ENCODE data around the gene ALKBH3.

Gene ALKBH3

DNA sequence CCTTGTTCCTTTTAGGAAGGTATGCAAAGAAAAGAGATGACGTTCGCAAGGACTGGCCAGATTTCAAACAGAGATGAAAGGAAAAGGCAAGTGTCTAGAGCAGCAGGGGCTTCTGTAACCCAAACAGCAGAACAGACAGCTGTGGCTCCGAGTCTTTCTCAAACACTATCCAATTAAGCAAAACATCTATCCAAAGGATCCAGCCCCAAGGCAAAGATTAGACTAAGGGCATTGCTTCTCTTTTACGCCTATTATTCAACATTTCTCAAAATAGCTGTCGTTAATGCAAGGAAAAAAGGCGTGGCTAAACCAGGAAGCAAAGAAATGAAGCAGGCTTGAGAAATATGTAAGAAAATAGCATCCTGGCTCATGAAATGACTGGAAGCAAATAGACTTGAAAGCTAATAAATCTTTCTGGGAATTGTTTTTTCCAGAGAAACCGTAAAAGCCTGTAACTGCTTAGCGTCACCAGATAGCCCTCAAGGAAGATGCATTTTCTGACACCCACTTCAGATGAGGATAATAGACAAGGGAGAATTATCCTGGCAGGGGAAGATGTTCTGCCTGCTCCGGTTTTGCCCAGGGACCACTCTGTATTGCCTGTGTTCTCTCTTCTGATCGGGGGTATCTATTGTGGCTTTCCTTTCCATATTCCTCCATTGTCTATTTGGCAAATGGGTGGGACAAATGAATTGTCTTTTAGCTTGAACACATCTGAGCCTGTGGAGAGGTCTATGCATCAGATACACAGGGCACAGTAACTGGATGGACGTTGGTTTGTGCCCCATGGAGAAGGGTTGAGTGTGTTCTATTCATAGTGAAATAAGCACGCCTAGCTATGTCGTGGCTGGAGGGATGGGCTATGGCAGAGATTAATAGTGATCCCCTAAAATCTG lies 82.0 kb downstream of the ALKBH3 start:
- H3K79me2 ChIP-seq (ENCODE audit: insufficient read depth, low read length) = no peaks in the 10 kb centered on the region
- no peaks in the 10 kb centered on the region for H4K20me1 ChIP-seq (ENCODE audit: insufficient read depth, low read length)
- no peaks in the 10 kb centered on the region for H3K36me3 ChIP-seq (ENCODE audit: insufficient read depth, low read length)
- ATAC-seq (ENCODE audit: insufficient read depth, low read depth) (no peak), DNase-seq (no peak)
- no peak overlapping the region for H3K27ac ChIP-seq (ENCODE audit: low read length)
- no peak overlapping the region for H3K4me2 ChIP-seq (ENCODE audit: insufficient read depth, low read length)
- H3K4me3 ChIP-seq (ENCODE audit: low read depth in 1 of 2, low read length in 2 of 2) = no peak overlapping the region
- H3K9me3 ChIP-seq (ENCODE audit: insufficient read depth, low read length, severe bottlenecking) = no peaks in the 10 kb centered on the region
- H2AFZ ChIP-seq (ENCODE audit: low read depth, low read length) = no peak overlapping the region
- no peak overlapping the region for H3K9ac ChIP-seq (ENCODE audit: low read depth, low read length)
- H3K27me3 ChIP-seq (ENCODE audit: insufficient read depth, low read length, poor library complexity) = peaks cover 3% of the 10 kb centered on the region
- no peak for TF ChIP-seq CTCF (IDR thresholded peaks at IDR 0.05; ENCODE audit: borderline replicate concordance, extremely low read depth, low read length, poor library complexity, severe bottlenecking)
- TF ChIP-seq EZH2 (IDR thresholded peaks at IDR 0.05; ENCODE audit: borderline replicate concordance, low read depth, low read length, severe bottlenecking) = no peak
- no peaks in the 10 kb centered on the region for H3K4me1 ChIP-seq (ENCODE audit: insufficient read depth, low read length)

GRCh38 chr11:43963279-43963620 lies 82.6 kb downstream of the ALKBH3 start:
- Histone ChIP-seq H3K9ac (ENCODE audit: low read depth, low read length) (no peak overlapping the region), H3K27me3 (ENCODE audit: insufficient read depth, low read length, poor library complexity) (peaks cover 9% of the 10 kb centered on the region), H2AFZ (ENCODE audit: low read depth, low read length) (no peak overlapping the region), H3K4me1 (ENCODE audit: insufficient read depth, low read length) (no peaks in the 10 kb centered on the region), H3K4me2 (ENCODE audit: insufficient read depth, low read length) (no peak overlapping the region), H3K9me3 (ENCODE audit: insufficient read depth, low read length, severe bottlenecking) (no peaks in the 10 kb centered on the region), H3K36me3 (ENCODE audit: insufficient read depth, low read length) (no peaks in the 10 kb centered on the region), H3K27ac (ENCODE audit: low read length) (no peak overlapping the region), H3K79me2 (ENCODE audit: insufficient read depth, low read length) (no peaks in the 10 kb centered on the region), H3K4me3 (ENCODE audit: low read depth in 1 of 2, low read length in 2 of 2) (no peak overlapping the region), H4K20me1 (ENCODE audit: insufficient read depth, low read length) (no peaks in the 10 kb centered on the region)
- ATAC-seq (ENCODE audit: insufficient read depth, low read depth) = no peak
- TF ChIP-seq EZH2 (IDR thresholded peaks at IDR 0.05; ENCODE audit: borderline replicate concordance, low read depth, low read length, severe bottlenecking) (no peak), CTCF (IDR thresholded peaks at IDR 0.05; ENCODE audit: borderline replicate concordance, extremely low read depth, low read length, poor library complexity, severe bottlenecking) (no peak)
- no peak for DNase-seq

GRCh38 chr11:43967661-43968060 lies 87.0 kb downstream of the ALKBH3 start:
- Histone ChIP-seq H3K36me3 (ENCODE audit: insufficient read depth, low read length) (no peaks in the 10 kb centered on the region), H3K4me2 (ENCODE audit: insufficient read depth, low read length) (no peak overlapping the region), H3K9me3 (ENCODE audit: insufficient read depth, low read length, severe bottlenecking) (no peaks in the 10 kb centered on the region), H3K4me1 (ENCODE audit: insufficient read depth, low read length) (no peaks in the 10 kb centered on the region), H3K27ac (ENCODE audit: low read length) (no peak overlapping the region), H3K27me3 (ENCODE audit: insufficient read depth, low read length, poor library complexity) (peaks cover 22% of the 10 kb centered on the region), H3K9ac (ENCODE audit: low read depth, low read length) (no peak overlapping the region), H4K20me1 (ENCODE audit: insufficient read depth, low read length) (no peaks in the 10 kb centered on the region), H3K79me2 (ENCODE audit: insufficient read depth, low read length) (no peaks in the 10 kb centered on the region), H3K4me3 (ENCODE audit: low read depth in 1 of 2, low read length in 2 of 2) (no peak overlapping the region), H2AFZ (ENCODE audit: low read depth, low read length) (no peak overlapping the region)
- ATAC-seq (ENCODE audit: insufficient read depth, low read depth) (no peak), DNase-seq (no peak)
- TF ChIP-seq CTCF (IDR thresholded peaks at IDR 0.05; ENCODE audit: borderline replicate concordance, extremely low read depth, low read length, poor library complexity, severe bottlenecking) (no peak), EZH2 (IDR thresholded peaks at IDR 0.05; ENCODE audit: borderline replicate concordance, low read depth, low read length, severe bottlenecking) (no peak)

All from DND-41 (cell line).